Inferior parietal cortex (tissue), 1 donor: ENCODE results near the gene KCNQ1.

Experiments used
- DNase-seq: peaks from one replicate; pipeline ENCODE4 v3.0.0-alpha.2; 2016; ENCODE audit errors: extremely low spot score

The KCNQ1 gene

DNA sequence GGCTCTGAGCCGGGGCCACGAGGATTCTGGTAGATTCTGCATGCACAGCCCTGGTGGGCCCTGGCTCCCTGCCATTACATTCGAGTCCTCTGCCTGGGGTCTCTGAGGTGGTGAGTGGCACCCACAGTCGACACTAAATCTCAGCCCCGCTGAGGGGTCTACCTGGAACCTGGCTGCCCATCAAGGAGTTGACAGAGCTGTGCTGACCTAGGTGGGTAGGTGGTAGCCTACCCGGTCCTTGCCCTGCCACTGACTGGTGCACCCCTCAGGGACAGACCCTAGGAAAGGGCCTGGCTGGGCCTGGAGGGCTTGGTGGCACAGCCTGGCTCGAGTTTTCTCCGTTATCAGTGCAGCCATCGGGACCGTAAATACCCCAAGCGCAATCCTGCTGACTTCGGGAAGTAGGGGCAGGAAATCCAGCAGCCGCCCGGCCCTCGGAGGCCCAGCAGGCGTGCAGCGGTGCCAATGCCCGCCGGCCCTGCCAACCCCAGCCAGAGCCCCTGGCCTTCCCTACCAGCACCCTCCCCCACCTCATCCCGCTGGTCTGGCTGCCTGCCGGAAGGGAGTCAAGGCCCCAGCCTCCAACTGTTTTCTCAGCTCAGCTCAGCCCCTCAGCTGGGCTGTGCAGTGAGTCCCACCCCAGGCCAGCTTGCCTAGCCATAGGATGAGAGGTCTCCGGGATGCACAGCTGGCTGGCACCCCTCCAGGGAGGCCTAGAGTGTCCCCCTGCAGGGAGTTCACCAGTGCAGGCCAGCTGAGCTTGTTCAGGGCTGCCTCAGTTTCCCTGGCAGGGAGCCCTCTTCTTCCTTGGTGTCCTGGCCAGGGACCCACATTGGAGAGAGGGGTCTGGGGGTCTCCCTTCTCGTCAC, 335.4 kb downstream of the KCNQ1 start:
- no peak for DNase-seq

DNA sequence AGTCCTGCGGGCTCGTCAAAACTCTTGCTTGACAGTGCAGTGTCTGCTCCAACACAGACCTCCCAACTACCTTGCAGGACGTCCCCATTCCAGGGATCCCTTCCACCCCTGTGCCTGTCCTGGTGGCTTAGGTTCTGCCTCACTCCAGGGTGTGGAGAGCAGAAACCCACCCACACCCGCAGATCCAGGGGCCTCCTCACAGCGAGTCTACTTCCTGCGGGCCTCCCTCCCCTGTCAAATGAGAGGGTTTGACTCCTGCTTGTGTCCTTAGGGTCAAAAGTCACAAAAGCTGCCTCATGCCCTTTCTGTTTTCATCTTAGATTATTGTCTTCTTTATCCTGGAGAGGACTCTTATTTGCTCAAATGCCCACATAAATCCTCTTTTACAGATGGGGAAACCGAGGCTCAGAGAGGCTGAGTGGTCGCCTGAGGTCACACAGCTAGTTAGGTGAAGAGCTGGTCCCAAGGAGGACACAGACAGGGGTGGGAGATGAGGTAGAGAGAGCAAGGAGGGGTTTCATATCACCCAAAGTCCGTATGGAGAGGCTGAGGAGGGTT, 336.1 kb downstream of the KCNQ1 start:
- no peak for DNase-seq

GRCh38 chr11:2781408-2782274, 336.8 kb downstream of the KCNQ1 start:
- no peak for DNase-seq

GRCh38 chr11:2782769-2783168, 338.0 kb downstream of the KCNQ1 start:
- no peak for DNase-seq

DNA sequence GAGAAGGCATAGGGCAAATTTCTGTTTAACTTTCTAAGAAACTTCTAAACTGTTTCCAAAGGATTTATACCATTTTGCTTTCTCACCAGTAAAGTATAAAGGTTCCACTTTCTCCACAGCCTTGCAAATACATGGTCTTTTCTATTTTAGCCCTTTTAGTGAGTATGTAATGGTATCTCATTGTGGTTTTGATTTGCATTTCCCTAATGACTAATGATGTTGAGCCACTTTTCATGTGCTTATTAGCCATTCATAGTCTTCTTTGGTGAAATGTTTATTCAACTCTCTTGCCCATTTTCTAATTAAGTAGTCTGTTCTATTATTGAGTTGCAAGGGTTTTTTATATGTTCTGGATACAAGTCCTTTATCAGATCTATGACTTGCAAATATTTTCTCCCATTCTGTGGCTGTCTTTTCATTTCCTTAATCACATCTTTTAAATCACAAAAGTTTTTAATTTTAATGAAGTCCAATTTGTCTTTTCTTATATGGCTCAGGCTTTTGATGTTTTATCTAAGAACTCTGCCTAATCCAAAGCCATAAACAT, 338.8 kb downstream of the KCNQ1 start:
- DNase-seq: no peak

- no peak for DNase-seq
Measured at GRCh38 chr11:2787816-2788167, 343.0 kb downstream of the KCNQ1 start.

GRCh38 chr11:2788168-2789071, 343.6 kb downstream of the KCNQ1 start:
- no peak for DNase-seq

- DNase-seq: no peak
Measured at GRCh38 chr11:2789331-2789730, 344.5 kb downstream of the KCNQ1 start.

- DNase-seq: no peak
Measured at GRCh38 chr11:2789791-2790567, 345.2 kb downstream of the KCNQ1 start.

DNA sequence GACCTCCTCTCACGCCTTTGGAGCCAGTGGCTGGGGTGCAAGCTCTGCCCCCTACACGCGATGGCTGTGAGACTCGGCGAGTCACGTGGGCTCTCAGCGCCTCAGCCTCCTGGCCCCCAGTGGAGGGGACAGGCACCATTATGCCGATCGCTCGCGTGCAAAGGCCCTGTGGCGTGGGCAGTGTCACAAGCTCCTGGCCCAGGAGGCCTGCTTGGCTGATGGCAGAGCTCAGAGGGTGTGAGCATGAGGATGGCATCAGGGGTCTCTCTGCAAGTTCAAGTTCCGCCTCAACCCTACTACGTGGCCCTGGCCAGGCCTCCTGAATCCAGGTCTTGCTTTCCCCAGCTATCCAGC, 345.7 kb downstream of the KCNQ1 start:
- no peak for DNase-seq

GRCh38 chr11:2791139-2791520, 346.3 kb downstream of the KCNQ1 start:
- DNase-seq: no peak

DNA sequence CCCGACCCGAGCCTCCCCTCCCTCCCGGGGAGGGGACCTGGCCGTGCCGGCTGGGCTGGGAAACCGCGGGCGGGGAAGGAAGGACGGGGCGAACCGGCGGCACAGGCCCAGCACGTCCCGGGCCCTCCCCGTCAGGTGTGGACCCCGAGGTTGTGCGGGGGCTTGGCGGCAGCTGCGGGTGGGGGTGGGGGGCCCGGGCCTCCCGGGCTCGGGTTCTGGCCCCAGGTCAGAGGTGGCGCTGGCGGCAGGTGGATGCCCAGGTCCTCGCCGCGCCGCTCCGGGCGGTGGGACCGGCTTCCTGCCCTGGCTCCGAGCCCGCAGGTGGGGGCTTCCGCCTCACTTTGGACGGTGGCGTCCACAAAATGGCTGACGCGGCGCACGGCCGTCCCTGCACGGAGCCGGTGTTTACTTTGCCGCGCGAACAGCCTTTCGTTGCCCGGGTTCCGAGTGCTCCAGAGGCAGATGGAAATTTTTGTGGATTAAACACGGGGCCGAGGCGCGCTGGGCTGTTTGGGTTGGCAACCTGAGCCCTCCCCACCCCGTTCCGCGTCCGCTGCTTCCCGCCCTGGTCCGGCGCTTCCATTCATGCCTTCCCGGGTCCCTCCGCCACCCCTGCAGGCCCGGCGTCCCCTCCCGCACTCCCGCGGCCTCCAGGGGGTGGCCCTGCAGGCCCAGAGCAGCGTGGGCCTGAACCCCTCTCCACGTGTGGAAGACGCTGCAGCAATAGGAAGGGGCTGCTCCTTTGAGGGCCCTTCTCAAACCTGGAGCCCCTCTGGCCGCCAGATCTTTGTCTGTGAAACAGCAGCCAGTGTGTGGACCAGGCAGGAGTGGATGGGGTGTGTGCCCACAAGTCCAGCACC, 346.9 kb downstream of the KCNQ1 start:
- no peak for DNase-seq

- no peak for DNase-seq
Measured at GRCh38 chr11:2792381-2793250, 347.8 kb downstream of the KCNQ1 start.

- no peak for DNase-seq
Measured at GRCh38 chr11:2793701-2794045, 348.9 kb downstream of the KCNQ1 start.

DNA sequence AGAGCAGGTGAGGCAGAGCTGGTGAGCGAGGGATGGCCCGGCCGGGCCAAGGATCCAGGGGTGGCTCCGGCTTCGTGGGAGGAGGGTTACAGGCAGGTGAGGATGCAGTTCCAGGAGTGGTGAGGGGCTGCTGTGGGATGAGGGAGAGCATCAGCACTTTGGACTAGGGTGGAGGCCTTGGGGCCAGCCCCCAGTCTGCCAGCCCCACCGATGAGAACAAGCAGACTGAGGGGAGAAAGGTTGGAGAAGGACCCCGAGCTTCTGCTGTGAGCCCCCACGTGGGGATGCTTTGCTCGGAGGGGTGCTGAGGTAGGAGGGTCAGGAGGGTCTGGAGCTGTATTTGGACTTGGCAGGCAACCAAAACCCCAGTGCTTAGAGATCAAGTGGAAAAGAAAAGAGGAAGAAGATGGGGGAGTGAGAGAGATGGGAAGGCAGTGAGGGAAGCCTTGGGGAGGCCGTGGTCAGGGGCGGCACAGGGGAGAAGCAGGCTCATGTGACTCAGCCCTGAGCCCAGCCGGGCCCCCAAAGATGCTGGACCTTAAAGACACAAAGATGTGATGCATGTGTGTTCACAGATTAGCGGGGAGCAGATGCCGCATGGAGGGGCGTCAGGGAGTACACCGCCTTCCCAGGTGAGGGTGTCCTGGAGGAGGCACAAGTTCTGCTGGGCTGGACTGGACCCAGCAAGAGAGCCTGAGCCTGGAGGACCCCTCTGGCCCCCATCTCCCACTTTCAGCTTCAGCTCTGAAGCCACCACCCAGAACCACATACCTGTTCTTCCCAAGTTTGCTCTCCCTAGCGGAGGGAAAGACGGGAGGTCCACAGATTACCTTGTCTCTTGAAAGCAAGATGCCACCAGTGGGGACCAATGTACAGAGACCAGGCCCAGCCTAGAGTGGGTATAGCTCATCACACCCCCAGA, 349.5 kb downstream of the KCNQ1 start:
- DNase-seq: no peak

GRCh38 chr11:2794968-2795322, 350.1 kb downstream of the KCNQ1 start:
- DNase-seq: no peak

GRCh38 chr11:2795491-2795991, 350.7 kb downstream of the KCNQ1 start:
- DNase-seq: no peak

- no peak for DNase-seq
Measured at GRCh38 chr11:2796091-2796490, 351.3 kb downstream of the KCNQ1 start.
